ENCODE results near the gene DELE1. TPM values are rescaled to one million over a fixed set of nuclear protein-coding genes. Genes with fewer than 3 reads are reported as not detected.

DELE1 gene
- total RNA-seq, 1 experiment from 2014 or later, result 67.6 TPM

GRCh38 chr5:141926434-141926833 lies 2.8 kb downstream of the DELE1 start:
- Mint-ChIP-seq H3K9me3 (ENCODE audit: unreplicated experiment) (no peaks in the 10 kb centered on the region), H3K4me3 (ENCODE audit: unreplicated experiment) (no peak overlapping the region), H3K27ac (ENCODE audit: unreplicated experiment) (no peak overlapping the region), H3K4me1 (ENCODE audit: low read depth, unreplicated experiment) (peaks cover 7% of the 10 kb centered on the region), H3K27me3 (ENCODE audit: insufficient read depth, unreplicated experiment) (no peaks in the 10 kb centered on the region), H3K36me3 (ENCODE audit: insufficient read depth, unreplicated experiment) (peaks cover 47% of the 10 kb centered on the region)
- Histone ChIP-seq H3K36me3 (ENCODE audit: control insufficient read depth, insufficient read depth, low read length) (peaks cover 4% of the 10 kb centered on the region), H3K4me3 (ENCODE audit: low read depth, low read length) (no peak overlapping the region), H3K27me3 (replicated peaks; ENCODE audit: control insufficient read depth, insufficient read depth, low read length) (no peaks in the 10 kb centered on the region), H3K9me3 (no peaks in the 10 kb centered on the region), H3K4me1 (peaks cover 5% of the 10 kb centered on the region; the same call in 1 of the 2 replicates)
- TF ChIP-seq CTCF (IDR thresholded peaks at IDR 0.05; ENCODE audit: insufficient read depth in 1 of 2, low read depth in 1 of 2, low read length in 1 of 2, severe bottlenecking in 1 of 2, unreplicated experiment in 1 of 2), result no peak
- BruUV-seq (replicated peaks), result no TSS peak
- intact Hi-C loops (cut with micrococcal nuclease; ENCODE audit: unreplicated experiment), result no loop called here
- DNase-seq, result no peak
- CTCF ChIA-PET, result no interaction called here
- POLR2A ChIA-PET, result no interaction called here

- no peak for DNase-seq
- Histone ChIP-seq H3K27me3 (replicated peaks; ENCODE audit: control insufficient read depth, insufficient read depth, low read length) (no peaks in the 10 kb centered on the region), H3K36me3 (ENCODE audit: control insufficient read depth, insufficient read depth, low read length) (peaks cover 4% of the 10 kb centered on the region), H3K4me1 (0 out of 2 replicates have a peak, but pooled peaks cover 3% of the 10 kb centered on the region), H3K4me3 (ENCODE audit: low read depth, low read length) (no peak overlapping the region), H3K9me3 (no peaks in the 10 kb centered on the region)
- intact Hi-C loops (cut with micrococcal nuclease; ENCODE audit: unreplicated experiment), result no loop called here
- no TSS peak for BruUV-seq (replicated peaks)
- no peak for TF ChIP-seq CTCF (IDR thresholded peaks at IDR 0.05; ENCODE audit: insufficient read depth in 1 of 2, low read depth in 1 of 2, low read length in 1 of 2, severe bottlenecking in 1 of 2, unreplicated experiment in 1 of 2)
- ChIA-PET CTCF (no interaction called here), POLR2A (no interaction called here)
- Mint-ChIP-seq H3K4me1 (ENCODE audit: low read depth, unreplicated experiment) (peaks cover 7% of the 10 kb centered on the region), H3K36me3 (ENCODE audit: insufficient read depth, unreplicated experiment) (peaks cover 63% of the 10 kb centered on the region), H3K27me3 (ENCODE audit: insufficient read depth, unreplicated experiment) (no peaks in the 10 kb centered on the region), H3K27ac (ENCODE audit: unreplicated experiment) (no peak overlapping the region), H3K4me3 (ENCODE audit: unreplicated experiment) (no peak overlapping the region), H3K9me3 (ENCODE audit: unreplicated experiment) (no peaks in the 10 kb centered on the region)
Observed at GRCh38 chr5:141928051-141928450, 4.4 kb downstream of the DELE1 start.

- CTCF ChIA-PET, result interaction anchor here (0.5 to 0.6 kb wide), 2 partner anchors 29 to 256 kb away, joined by 3 to 4 read pairs; no protein-coding TSS in a partner anchor
- POLR2A ChIA-PET, result no interaction called here
- BruUV-seq (replicated peaks), result no TSS peak
- H3K9me3 Mint-ChIP-seq (ENCODE audit: unreplicated experiment), result no peaks in the 10 kb centered on the region
- Histone ChIP-seq H3K27me3 (replicated peaks; ENCODE audit: control insufficient read depth, insufficient read depth, low read length) (no peaks in the 10 kb centered on the region), H3K4me3 (ENCODE audit: low read depth, low read length) (no peak overlapping the region), H3K9me3 (no peaks in the 10 kb centered on the region), H3K36me3 (ENCODE audit: control insufficient read depth, insufficient read depth, low read length) (peaks cover 4% of the 10 kb centered on the region), H3K4me1 (no peaks in the 10 kb centered on the region)
- DNase-seq, result no peak
- H3K4me3 Mint-ChIP-seq (ENCODE audit: unreplicated experiment), result no peak overlapping the region
- H3K27ac Mint-ChIP-seq (ENCODE audit: unreplicated experiment), result no peak overlapping the region
- no peaks in the 10 kb centered on the region for H3K4me1 Mint-ChIP-seq (ENCODE audit: low read depth, unreplicated experiment)
- no peaks in the 10 kb centered on the region for H3K27me3 Mint-ChIP-seq (ENCODE audit: insufficient read depth, unreplicated experiment)
- no peak for TF ChIP-seq CTCF (IDR thresholded peaks at IDR 0.05; ENCODE audit: insufficient read depth in 1 of 2, low read depth in 1 of 2, low read length in 1 of 2, severe bottlenecking in 1 of 2, unreplicated experiment in 1 of 2)
- intact Hi-C loops (cut with micrococcal nuclease; ENCODE audit: unreplicated experiment), result no loop called here
- H3K36me3 Mint-ChIP-seq (ENCODE audit: insufficient read depth, unreplicated experiment), result peaks cover 62% of the 10 kb centered on the region
Observed at GRCh38 chr5:141929398-141930058, 5.9 kb downstream of the DELE1 start.
